Measurements from ENCODE around the gene VASH2.
"Not testable (repeated sequence)": the region's sequence is repeated elsewhere in the genome, so short reads cannot be mapped to it uniquely, and the experiment has no call there.

Gene VASH2

GRCh38 chr1:212950243-212951125, at the start of gene VASH2:
VASH2 (plus strand) TSS chr1:212950541; CDS start chr1:212951543, 1,002 bp downstream.
- peak; percentile 30 for DNase-seq

- DNase-seq, result no peak
Measured at GRCh38 chr1:212901290-212901689, 49.1 kb upstream of the VASH2 start.

GRCh38 chr1:212902054-212902453, 48.3 kb upstream of the VASH2 start:
- DNase-seq, result no peak

- no peak for DNase-seq
Measured at GRCh38 chr1:212903664-212904063, 46.7 kb upstream of the VASH2 start.

GRCh38 chr1:212908071-212908470, 42.3 kb upstream of the VASH2 start:
- DNase-seq, result not testable (repeated sequence)

- DNase-seq, result no peak
Measured at GRCh38 chr1:212908971-212909370, 41.4 kb upstream of the VASH2 start.

- DNase-seq, result no peak
Measured at GRCh38 chr1:212909652-212910063, 40.7 kb upstream of the VASH2 start.

- DNase-seq, result not testable (repeated sequence)
Measured at GRCh38 chr1:212910213-212910612, 40.1 kb upstream of the VASH2 start.

- DNase-seq, result not testable (repeated sequence)
Measured at GRCh38 chr1:212913638-212914037, 36.7 kb upstream of the VASH2 start.

GRCh38 chr1:212914110-212914509, 36.2 kb upstream of the VASH2 start:
- DNase-seq, result not testable (repeated sequence)

- no peak for DNase-seq
Measured at GRCh38 chr1:212914789-212915188, 35.6 kb upstream of the VASH2 start.

GRCh38 chr1:212915245-212916091, 34.9 kb upstream of the VASH2 start:
- DNase-seq, result no peak

- DNase-seq, result no peak
Measured at GRCh38 chr1:212916481-212917133, 33.7 kb upstream of the VASH2 start.

GRCh38 chr1:212917134-212917485, 33.2 kb upstream of the VASH2 start:
- no peak for DNase-seq

- no peak for DNase-seq
Measured at GRCh38 chr1:212917858-212918257, 32.5 kb upstream of the VASH2 start.

GRCh38 chr1:212918824-212919223, 31.5 kb upstream of the VASH2 start:
- no peak for DNase-seq

GRCh38 chr1:212920246-212920645, 30.1 kb upstream of the VASH2 start:
- no peak for DNase-seq

GRCh38 chr1:212920896-212921295, 29.4 kb upstream of the VASH2 start:
- no peak for DNase-seq

GRCh38 chr1:212922016-212922415, 28.3 kb upstream of the VASH2 start:
- no peak for DNase-seq

- no peak for DNase-seq
Measured at GRCh38 chr1:212926372-212926771, 24.0 kb upstream of the VASH2 start.

GRCh38 chr1:212928323-212929291, 21.7 kb upstream of the VASH2 start:
- no peak for DNase-seq
